HG03196 (cell line): ENCODE data around the gene KRT86.
"Not testable (repeated sequence)": the region's sequence is repeated elsewhere in the genome, so short reads cannot be mapped to it uniquely, and the experiment has no call there.

Experiments
- ATAC-seq: cut with Tn5 transposase; IDR thresholded peaks from one replicate; pipeline ENCODE4 v1.9.1; 2021; ENCODE audit not compliant: unreplicated experiment

KRT86 gene

GRCh38 chr12:52313461-52313860, 39.0 kb downstream of the KRT86 start:
- no peak for ATAC-seq

- no peak for ATAC-seq
Measured at GRCh38 chr12:52313926-52314325, 39.5 kb downstream of the KRT86 start.

GRCh38 chr12:52314511-52314910, 40.1 kb downstream of the KRT86 start:
- ATAC-seq, result no peak

GRCh38 chr12:52315721-52316120, 41.3 kb downstream of the KRT86 start:
- not testable (repeated sequence) for ATAC-seq

- no peak for ATAC-seq
Measured at GRCh38 chr12:52316290-52316689, 41.8 kb downstream of the KRT86 start.

- no peak for ATAC-seq
Measured at GRCh38 chr12:52316701-52317100, 42.3 kb downstream of the KRT86 start.

- ATAC-seq, result no peak
Measured at GRCh38 chr12:52317468-52318052, 43.1 kb downstream of the KRT86 start.

- ATAC-seq, result no peak
Measured at GRCh38 chr12:52318241-52318990, 44.0 kb downstream of the KRT86 start.

GRCh38 chr12:52319097-52319496, 44.7 kb downstream of the KRT86 start:
- ATAC-seq, result no peak

GRCh38 chr12:52320784-52321400, 46.4 kb downstream of the KRT86 start, which contains the start of gene KRT83:
KRT83 (minus strand) TSS chr12:52321398; CDS start chr12:52321335, 63 bp downstream.
- ATAC-seq, result no peak

GRCh38 chr12:52321418-52321817, 47.0 kb downstream of the KRT86 start:
- no peak for ATAC-seq

GRCh38 chr12:52322069-52322468, 47.6 kb downstream of the KRT86 start:
- no peak for ATAC-seq

GRCh38 chr12:52323001-52323400, 48.6 kb downstream of the KRT86 start:
- no peak for ATAC-seq

GRCh38 chr12:52323416-52324152, 49.1 kb downstream of the KRT86 start:
- ATAC-seq, result no peak

- ATAC-seq, result no peak
Measured at GRCh38 chr12:52324153-52324444, 49.7 kb downstream of the KRT86 start.

GRCh38 chr12:52327052-52327829, 52.8 kb downstream of the KRT86 start:
- peak; percentile 71 for ATAC-seq

GRCh38 chr12:52327830-52328500, 53.5 kb downstream of the KRT86 start:
- no peak for ATAC-seq

GRCh38 chr12:52331039-52331438, 56.6 kb downstream of the KRT86 start:
- ATAC-seq, result no peak

- no peak for ATAC-seq
Measured at GRCh38 chr12:52331833-52332232, 57.4 kb downstream of the KRT86 start.

- ATAC-seq, result no peak
Measured at GRCh38 chr12:52332381-52332780, 57.9 kb downstream of the KRT86 start.
